Lung (tissue), 12 donors: ENCODE measurements around the gene FHL2. TPM values are rescaled to one million over a fixed set of nuclear protein-coding genes. Genes with fewer than 3 reads are reported as not detected.
"Not testable (repeated sequence)": the region's sequence is repeated elsewhere in the genome, so short reads cannot be mapped to it uniquely, and the experiment has no call there.

Source experiments
- ATAC-seq: fragments of 200-7000 bp; cut with Tn5 transposase; one replicate; pipeline ENCODE4 v1.9.1; 2020; ENCODE audit warnings: moderate number of reproducible peaks; ENCODE audit not compliant: insufficient read depth, low FRiP score
- DNase-seq, 3 donors: peaks; one replicate each; pipeline ENCODE4 v3.0.0-alpha.2; 2013 to 2017
- H3K27ac ChIP-seq, 2 donors: one replicate each; pipeline ENCODE4 v1.5.1; 2013; ENCODE audit warnings: mild to moderate bottlenecking in 2 of 2, moderate library complexity in 2 of 2, control low read depth in 1 of 2, inconsistent platforms in 1 of 2, low read depth in 1 of 2, low read length in 1 of 2
- H3K27me3 ChIP-seq, 3 donors: one replicate each; pipeline ENCODE4 v1.5.1; 2013; ENCODE audit warnings: low read length in 2 of 3; ENCODE audit not compliant: control insufficient read depth in 3 of 3, insufficient read depth in 3 of 3
- H3K36me3 ChIP-seq, 4 donors: one replicate each; pipeline ENCODE4 v1.5.1; 2013; ENCODE audit warnings: low read length in 4 of 4, mild to moderate bottlenecking in 1 of 4, moderate library complexity in 1 of 4; ENCODE audit not compliant: control insufficient read depth in 4 of 4, insufficient read depth in 4 of 4
- H3K4me1 ChIP-seq, 5 donors: one replicate each; pipeline ENCODE4 v1.5.1; 2013; ENCODE audit warnings: low read length in 5 of 5, mild to moderate bottlenecking in 2 of 5, moderate library complexity in 1 of 5; ENCODE audit not compliant: control insufficient read depth in 5 of 5, insufficient read depth in 5 of 5
- H3K4me3 ChIP-seq: one replicate; pipeline ENCODE4 v1.5.1; 2013; ENCODE audit warnings: mild to moderate bottlenecking, control low read depth, moderate library complexity
- H3K9ac ChIP-seq, 2 donors: one replicate each; pipeline ENCODE4 v1.5.1; 2013; ENCODE audit warnings: low read length in 2 of 2, control low read depth in 1 of 2; ENCODE audit not compliant: insufficient read depth in 1 of 2
- H3K9me3 ChIP-seq, 4 donors: one replicate each; pipeline ENCODE4 v1.5.1; 2013; ENCODE audit warnings: low read length in 3 of 4, mild to moderate bottlenecking in 1 of 4, moderate library complexity in 1 of 4; ENCODE audit not compliant: control insufficient read depth in 4 of 4, insufficient read depth in 3 of 4
- CTCF ChIP-seq: IDR thresholded peaks from 2 replicates; pipeline ENCODE4 v1.5.1; 2012; ENCODE audit warnings: mild to moderate bottlenecking; ENCODE audit errors: control extremely low read depth, extremely low read depth
- WGBS, 2 donors: extraction: QIAGEN DNeasy Blood & Tissue Kit; methylation state at CpG; one replicate each; pipeline ENCODE4 v1.1.7; 2013; 5-methylcytosine and 5-hydroxymethylcytosine counted together
- polyA plus RNA-seq, 2 donors: library from polyadenylated mRNA; stranded (reverse); fragments of 200-250 nt; gene quantifications; one replicate each; pipeline ENCODE4 v1.2.1, GENCODE V29; 2013
- total RNA-seq, 2 donors: library from RNA; depleted of rRNA in 1 of 2; stranded (reverse); fragments of >200 nt in 1 of 2; gene quantifications; one replicate each; pipeline ENCODE4 v1.2.1, GENCODE V29; 2014 to 2021
- donor health status: control.
- donor health status: control.
- donor health status: Bipolar disorder and iron deficiency.
- donor health status: healthy.
- donor health status: DM: yes; HTN: yes; CAD: no.

FHL2 gene
- total and polyA plus RNA-seq, 4 donors = 6.6 to 12.8 (median 8.7) TPM

GRCh38 chr2:105427485-105427884, 28.6 kb upstream of the FHL2 start:
- 86 to 92% methylated on average over 4 of the region's 4 CpGs for WGBS, 2 donors
- H3K9me3 ChIP-seq = no peaks in the 10 kb centered on the region
- no peak overlapping the region for H3K27ac ChIP-seq
- no peak overlapping the region for H3K4me3 ChIP-seq
- no peaks in the 10 kb centered on the region for H3K27me3 ChIP-seq
- DNase-seq (no peak), ATAC-seq (no peak)
- H3K36me3 ChIP-seq = no peaks in the 10 kb centered on the region
- TF ChIP-seq CTCF = no peak
- peaks cover 0 to 10% (median 0%) of the 10 kb centered on the region in 5 donors for H3K4me1 ChIP-seq
- H3K9ac ChIP-seq = no peak overlapping the region

GRCh38 chr2:105426626-105427292, 27.9 kb upstream of the FHL2 start:
- DNase-seq (no peak), ATAC-seq (no peak)
- no peaks in the 10 kb centered on the region for H3K9me3 ChIP-seq
- no peak overlapping the region for H3K9ac ChIP-seq
- no peaks in the 10 kb centered on the region for H3K27me3 ChIP-seq
- H3K27ac ChIP-seq = peak overlapping the region in 1 of 2 donors; percentile 14
- no peak for TF ChIP-seq CTCF
- no peaks in the 10 kb centered on the region for H3K36me3 ChIP-seq
- H3K4me3 ChIP-seq = no peak overlapping the region
- WGBS, 2 donors = 28 to 51% methylated on average over 9 of the region's 9 CpGs
- H3K4me1 ChIP-seq = peaks cover 0 to 3% (median 0%) of the 10 kb centered on the region in 5 donors

GRCh38 chr2:105425936-105426625, 27.2 kb upstream of the FHL2 start:
- TF ChIP-seq CTCF = no peak
- no peak overlapping the region for H3K9ac ChIP-seq
- no peaks in the 10 kb centered on the region for H3K27me3 ChIP-seq
- 32 to 45% methylated on average over 6 of the region's 6 CpGs for WGBS, 2 donors
- H3K9me3 ChIP-seq = no peaks in the 10 kb centered on the region
- peak overlapping the region in 1 of 2 donors; percentile 14 for H3K27ac ChIP-seq
- no peak for ATAC-seq
- no peaks in the 10 kb centered on the region for H3K36me3 ChIP-seq
- no peaks in the 10 kb centered on the region for H3K4me1 ChIP-seq
- DNase-seq = no peak
- no peak overlapping the region for H3K4me3 ChIP-seq

- not testable (repeated sequence) for H3K27ac ChIP-seq, ATAC-seq, H3K4me1 ChIP-seq, H3K4me3 ChIP-seq, DNase-seq, H3K36me3 ChIP-seq, H3K27me3 ChIP-seq, H3K9ac ChIP-seq, H3K9me3 ChIP-seq
- WGBS, 2 donors = 86 to 99% methylated on average over 3 of the region's 3 CpGs
Measured at GRCh38 chr2:105424836-105425235, 26.0 kb upstream of the FHL2 start.
